Loucy (cell line): ENCODE data around the gene CSGALNACT2.

Experiments
- EZH2phosphoT487 ChIP-seq: fragments of 200-600 bp; IDR thresholded peaks from 2 replicates; pipeline ENCODE4 v1.6.1; 2018; ENCODE audit warnings: antibody characterized with exemption, mild to moderate bottlenecking, moderate library complexity, borderline replicate concordance
- TF ChIP-seq, protein P1 (sequence below): fragments of 200-600 bp; sonication (generic); conservative IDR thresholded peaks from 2 replicates; pipeline ENCODE4 v1.5.1; 2014; ENCODE audit warnings: mild to moderate bottlenecking, antibody characterized with exemption, low read length

DNA sequence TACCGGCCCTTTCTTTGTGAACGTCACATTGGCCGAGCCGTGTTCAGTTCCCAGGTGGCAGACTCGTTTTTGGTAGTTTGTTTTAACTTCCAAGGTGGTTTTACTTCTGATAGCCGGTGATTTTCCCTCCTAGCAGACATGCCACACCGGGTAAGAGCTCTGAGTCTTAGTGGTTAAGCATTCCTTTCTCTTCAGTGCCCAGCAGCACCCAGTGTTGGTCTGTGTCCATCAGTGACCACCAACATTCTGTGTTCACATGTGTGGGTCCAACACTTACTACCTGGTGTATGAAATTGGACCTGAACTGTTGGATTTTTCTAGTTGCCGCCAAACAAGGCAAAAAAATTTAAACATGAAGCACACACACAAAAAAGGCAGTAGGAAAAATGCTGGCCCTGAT is 9.9 kb upstream of the CSGALNACT2 start:
- TF ChIP-seq, protein P1, sequence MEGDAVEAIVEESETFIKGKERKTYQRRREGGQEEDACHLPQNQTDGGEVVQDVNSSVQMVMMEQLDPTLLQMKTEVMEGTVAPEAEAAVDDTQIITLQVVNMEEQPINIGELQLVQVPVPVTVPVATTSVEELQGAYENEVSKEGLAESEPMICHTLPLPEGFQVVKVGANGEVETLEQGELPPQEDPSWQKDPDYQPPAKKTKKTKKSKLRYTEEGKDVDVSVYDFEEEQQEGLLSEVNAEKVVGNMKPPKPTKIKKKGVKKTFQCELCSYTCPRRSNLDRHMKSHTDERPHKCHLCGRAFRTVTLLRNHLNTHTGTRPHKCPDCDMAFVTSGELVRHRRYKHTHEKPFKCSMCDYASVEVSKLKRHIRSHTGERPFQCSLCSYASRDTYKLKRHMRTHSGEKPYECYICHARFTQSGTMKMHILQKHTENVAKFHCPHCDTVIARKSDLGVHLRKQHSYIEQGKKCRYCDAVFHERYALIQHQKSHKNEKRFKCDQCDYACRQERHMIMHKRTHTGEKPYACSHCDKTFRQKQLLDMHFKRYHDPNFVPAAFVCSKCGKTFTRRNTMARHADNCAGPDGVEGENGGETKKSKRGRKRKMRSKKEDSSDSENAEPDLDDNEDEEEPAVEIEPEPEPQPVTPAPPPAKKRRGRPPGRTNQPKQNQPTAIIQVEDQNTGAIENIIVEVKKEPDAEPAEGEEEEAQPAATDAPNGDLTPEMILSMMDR: no peak
- no peak for TF ChIP-seq EZH2phosphoT487
